ENCODE measurements around the gene EIF4ENIF1. TPM values are rescaled to one million over a fixed set of nuclear protein-coding genes. Genes with fewer than 3 reads are reported as not detected.
A peak's percentile ranks its signal among the peaks of the same experiment; 100 is the strongest.

The EIF4ENIF1 gene
- total and polyA plus RNA-seq, 9 of the 15 experiments (the other 6 are each of a cell fraction or from before 2014, with no cell fraction given): 2.5 to 24.9 (median 15.8) TPM

DNA sequence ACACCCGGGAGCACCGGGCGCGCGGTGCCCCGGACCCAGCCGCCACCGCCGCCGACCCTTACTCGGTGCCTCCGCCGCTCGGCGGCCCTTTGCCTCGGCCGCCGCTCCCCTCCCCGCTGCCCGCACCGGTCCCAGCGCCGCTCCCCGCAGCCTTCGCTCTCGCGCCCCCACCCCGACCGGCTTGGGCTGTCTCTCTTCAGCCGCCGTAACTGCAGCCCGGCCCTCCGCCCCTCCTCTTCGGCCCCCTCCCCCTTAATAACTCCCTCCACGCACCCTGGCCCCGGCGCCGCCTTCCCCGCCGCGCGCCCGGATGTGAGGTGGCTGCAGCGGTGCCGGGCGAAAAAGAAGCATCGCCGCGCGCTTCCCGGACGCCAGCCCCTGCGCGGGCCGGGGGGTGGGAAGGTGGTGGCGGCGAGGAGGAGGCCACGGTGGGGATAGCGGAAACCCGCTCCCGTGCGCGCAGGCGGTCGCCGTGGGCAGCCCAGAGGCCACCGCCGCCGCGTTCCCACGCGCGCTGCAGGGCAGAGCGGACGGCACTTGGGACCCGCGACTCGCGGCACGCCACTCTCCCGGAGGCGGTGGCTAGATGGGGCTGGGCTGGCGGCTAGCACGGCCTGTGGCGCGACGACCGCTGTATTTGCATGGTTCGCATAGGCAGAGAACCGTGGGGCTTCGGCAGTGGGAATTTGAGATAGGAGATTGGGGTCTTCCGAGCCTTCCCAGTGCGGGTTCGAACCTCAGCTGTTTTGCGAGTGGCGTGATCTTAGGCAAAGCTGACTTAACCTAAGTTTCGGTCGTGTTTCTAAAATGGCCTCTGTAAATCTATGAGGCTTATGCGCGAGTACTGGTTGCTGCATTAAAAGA is at the start of gene EIF4ENIF1 (continued):
- TF ChIP-seq, protein P1, sequence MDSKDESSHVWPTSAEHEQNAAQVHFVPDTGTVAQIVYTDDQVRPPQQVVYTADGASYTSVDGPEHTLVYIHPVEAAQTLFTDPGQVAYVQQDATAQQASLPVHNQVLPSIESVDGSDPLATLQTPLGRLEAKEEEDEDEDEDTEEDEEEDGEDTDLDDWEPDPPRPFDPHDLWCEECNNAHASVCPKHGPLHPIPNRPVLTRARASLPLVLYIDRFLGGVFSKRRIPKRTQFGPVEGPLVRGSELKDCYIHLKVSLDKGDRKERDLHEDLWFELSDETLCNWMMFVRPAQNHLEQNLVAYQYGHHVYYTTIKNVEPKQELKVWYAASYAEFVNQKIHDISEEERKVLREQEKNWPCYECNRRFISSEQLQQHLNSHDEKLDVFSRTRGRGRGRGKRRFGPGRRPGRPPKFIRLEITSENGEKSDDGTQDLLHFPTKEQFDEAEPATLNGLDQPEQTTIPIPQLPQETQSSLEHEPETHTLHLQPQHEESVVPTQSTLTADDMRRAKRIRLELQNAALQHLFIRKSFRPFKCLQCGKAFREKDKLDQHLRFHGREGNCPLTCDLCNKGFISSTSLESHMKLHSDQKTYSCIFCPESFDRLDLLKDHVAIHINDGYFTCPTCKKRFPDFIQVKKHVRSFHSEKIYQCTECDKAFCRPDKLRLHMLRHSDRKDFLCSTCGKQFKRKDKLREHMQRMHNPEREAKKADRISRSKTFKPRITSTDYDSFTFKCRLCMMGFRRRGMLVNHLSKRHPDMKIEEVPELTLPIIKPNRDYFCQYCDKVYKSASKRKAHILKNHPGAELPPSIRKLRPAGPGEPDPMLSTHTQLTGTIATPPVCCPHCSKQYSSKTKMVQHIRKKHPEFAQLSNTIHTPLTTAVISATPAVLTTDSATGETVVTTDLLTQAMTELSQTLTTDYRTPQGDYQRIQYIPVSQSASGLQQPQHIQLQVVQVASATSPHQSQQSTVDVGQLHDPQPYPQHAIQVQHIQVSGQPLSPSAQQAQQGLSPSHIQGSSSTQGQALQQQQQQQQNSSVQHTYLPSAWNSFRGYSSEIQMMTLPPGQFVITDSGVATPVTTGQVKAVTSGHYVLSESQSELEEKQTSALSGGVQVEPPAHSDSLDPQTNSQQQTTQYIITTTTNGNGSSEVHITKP (IDR thresholded peaks at IDR 0.05; ENCODE audit: partially characterized antibody): no peak
- TF ChIP-seq, protein P2, sequence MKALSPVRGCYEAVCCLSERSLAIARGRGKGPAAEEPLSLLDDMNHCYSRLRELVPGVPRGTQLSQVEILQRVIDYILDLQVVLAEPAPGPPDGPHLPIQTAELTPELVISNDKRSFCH (CRISPR knock-in tag; IDR thresholded peaks at IDR 0.05): no peak
- TF ChIP-seq, protein P2 (tag; IDR thresholded peaks at IDR 0.05): 0 out of 2 replicates have a peak, but pooled peaks have one; percentile 67
- no peak for TF ChIP-seq ZNF174 (CRISPR knock-in tag; IDR thresholded peaks at IDR 0.05)
- TF ChIP-seq CHD1 (IDR thresholded peaks at IDR 0.05; ENCODE audit: low read length): peak; percentile 64
- no peak for TF ChIP-seq ZC3H11A (IDR thresholded peaks at IDR 0.05; ENCODE audit: low read depth, low read length)
- peak; percentile 99 for TF ChIP-seq SAFB (IDR thresholded peaks at IDR 0.05; ENCODE audit: borderline replicate concordance, low read depth, low read length)
- TF ChIP-seq, protein P3, sequence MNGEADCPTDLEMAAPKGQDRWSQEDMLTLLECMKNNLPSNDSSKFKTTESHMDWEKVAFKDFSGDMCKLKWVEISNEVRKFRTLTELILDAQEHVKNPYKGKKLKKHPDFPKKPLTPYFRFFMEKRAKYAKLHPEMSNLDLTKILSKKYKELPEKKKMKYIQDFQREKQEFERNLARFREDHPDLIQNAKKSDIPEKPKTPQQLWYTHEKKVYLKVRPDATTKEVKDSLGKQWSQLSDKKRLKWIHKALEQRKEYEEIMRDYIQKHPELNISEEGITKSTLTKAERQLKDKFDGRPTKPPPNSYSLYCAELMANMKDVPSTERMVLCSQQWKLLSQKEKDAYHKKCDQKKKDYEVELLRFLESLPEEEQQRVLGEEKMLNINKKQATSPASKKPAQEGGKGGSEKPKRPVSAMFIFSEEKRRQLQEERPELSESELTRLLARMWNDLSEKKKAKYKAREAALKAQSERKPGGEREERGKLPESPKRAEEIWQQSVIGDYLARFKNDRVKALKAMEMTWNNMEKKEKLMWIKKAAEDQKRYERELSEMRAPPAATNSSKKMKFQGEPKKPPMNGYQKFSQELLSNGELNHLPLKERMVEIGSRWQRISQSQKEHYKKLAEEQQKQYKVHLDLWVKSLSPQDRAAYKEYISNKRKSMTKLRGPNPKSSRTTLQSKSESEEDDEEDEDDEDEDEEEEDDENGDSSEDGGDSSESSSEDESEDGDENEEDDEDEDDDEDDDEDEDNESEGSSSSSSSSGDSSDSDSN (IDR thresholded peaks at IDR 0.05; ENCODE audit: borderline replicate concordance in 1 of 2, low read depth in 2 of 2, low read length in 2 of 2): no peak
- TF ChIP-seq ZNF23 (CRISPR knock-in tag; IDR thresholded peaks at IDR 0.05): no peak
- TF ChIP-seq, protein P4, sequence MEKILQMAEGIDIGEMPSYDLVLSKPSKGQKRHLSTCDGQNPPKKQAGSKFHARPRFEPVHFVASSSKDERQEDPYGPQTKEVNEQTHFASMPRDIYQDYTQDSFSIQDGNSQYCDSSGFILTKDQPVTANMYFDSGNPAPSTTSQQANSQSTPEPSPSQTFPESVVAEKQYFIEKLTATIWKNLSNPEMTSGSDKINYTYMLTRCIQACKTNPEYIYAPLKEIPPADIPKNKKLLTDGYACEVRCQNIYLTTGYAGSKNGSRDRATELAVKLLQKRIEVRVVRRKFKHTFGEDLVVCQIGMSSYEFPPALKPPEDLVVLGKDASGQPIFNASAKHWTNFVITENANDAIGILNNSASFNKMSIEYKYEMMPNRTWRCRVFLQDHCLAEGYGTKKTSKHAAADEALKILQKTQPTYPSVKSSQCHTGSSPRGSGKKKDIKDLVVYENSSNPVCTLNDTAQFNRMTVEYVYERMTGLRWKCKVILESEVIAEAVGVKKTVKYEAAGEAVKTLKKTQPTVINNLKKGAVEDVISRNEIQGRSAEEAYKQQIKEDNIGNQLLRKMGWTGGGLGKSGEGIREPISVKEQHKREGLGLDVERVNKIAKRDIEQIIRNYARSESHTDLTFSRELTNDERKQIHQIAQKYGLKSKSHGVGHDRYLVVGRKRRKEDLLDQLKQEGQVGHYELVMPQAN (IDR thresholded peaks at IDR 0.05; ENCODE audit: borderline replicate concordance): no peak
- TF ChIP-seq, protein P5, sequence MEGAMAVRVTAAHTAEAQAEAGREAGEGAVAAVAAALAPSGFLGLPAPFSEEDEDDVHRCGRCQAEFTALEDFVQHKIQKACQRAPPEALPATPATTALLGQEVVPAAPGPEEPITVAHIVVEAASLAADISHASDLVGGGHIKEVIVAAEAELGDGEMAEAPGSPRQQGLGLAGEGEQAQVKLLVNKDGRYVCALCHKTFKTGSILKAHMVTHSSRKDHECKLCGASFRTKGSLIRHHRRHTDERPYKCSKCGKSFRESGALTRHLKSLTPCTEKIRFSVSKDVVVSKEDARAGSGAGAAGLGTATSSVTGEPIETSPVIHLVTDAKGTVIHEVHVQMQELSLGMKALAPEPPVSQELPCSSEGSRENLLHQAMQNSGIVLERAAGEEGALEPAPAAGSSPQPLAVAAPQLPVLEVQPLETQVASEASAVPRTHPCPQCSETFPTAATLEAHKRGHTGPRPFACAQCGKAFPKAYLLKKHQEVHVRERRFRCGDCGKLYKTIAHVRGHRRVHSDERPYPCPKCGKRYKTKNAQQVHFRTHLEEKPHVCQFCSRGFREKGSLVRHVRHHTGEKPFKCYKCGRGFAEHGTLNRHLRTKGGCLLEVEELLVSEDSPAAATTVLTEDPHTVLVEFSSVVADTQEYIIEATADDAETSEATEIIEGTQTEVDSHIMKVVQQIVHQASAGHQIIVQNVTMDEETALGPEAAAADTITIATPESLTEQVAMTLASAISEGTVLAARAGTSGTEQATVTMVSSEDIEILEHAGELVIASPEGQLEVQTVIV (CRISPR knock-in tag; IDR thresholded peaks at IDR 0.05; ENCODE audit: borderline replicate concordance): no peak
